Upper lobe of left lung (tissue), 6 donors: ENCODE results near the gene SMIM36. TPM values are rescaled to one million over a fixed set of nuclear protein-coding genes. Genes with fewer than 3 reads are reported as not detected.

Source experiments
- ATAC-seq, 2 donors: fragments of 200-7000 bp; cut with Tn5 transposase; one replicate each; pipeline ENCODE4 v1.9.1; 2022; ENCODE audit warnings: mild to moderate bottlenecking in 2 of 2, moderate library complexity in 2 of 2; ENCODE audit not compliant: low FRiP score in 2 of 2
- DNase-seq, 2 donors: peaks; one replicate each; pipeline ENCODE4 v3.0.0-alpha.2; 2019 to 2020
- H3K27ac ChIP-seq, 4 donors: fragments of 200-600 bp; sonication (generic); one replicate each; pipeline ENCODE4 v1.5.1; 2016 to 2019
- H3K27me3 ChIP-seq, 4 donors: fragments of 200-600 bp; sonication (generic); one replicate each; pipeline ENCODE4 v1.5.1; 2017 to 2019
- H3K36me3 ChIP-seq, 4 donors: fragments of 200-600 bp; sonication (generic); one replicate each; pipeline ENCODE4 v1.5.1; 2016 to 2019
- H3K4me1 ChIP-seq, 4 donors: fragments of 200-600 bp; sonication (generic); one replicate each; pipeline ENCODE4 v1.5.1; 2018 to 2019
- H3K4me3 ChIP-seq, 4 donors: fragments of 200-600 bp; sonication (generic); one replicate each; pipeline ENCODE4 v1.5.1; 2017 to 2019; ENCODE audit warnings: mild to moderate bottlenecking in 2 of 4, moderate library complexity in 1 of 4
- H3K9me3 ChIP-seq, 4 donors: fragments of 200-600 bp; sonication (generic); one replicate each; pipeline ENCODE4 v1.5.1; 2018 to 2019
- EP300 ChIP-seq, 4 donors: sonication (generic); formaldehyde crosslinking; IDR thresholded peaks; one replicate each; pipeline ENCODE4 v1.5.1; 2017; ENCODE audit warnings: antibody characterized with exemption in 4 of 4, control low read depth in 2 of 4
- POLR2A ChIP-seq, 4 donors: fragments of 450-650 bp; IDR thresholded peaks; one replicate each; pipeline ENCODE4 v1.5.1; 2016 to 2017; ENCODE audit warnings: antibody characterized with exemption in 4 of 4, mild to moderate bottlenecking in 2 of 4
- POLR2AphosphoS5 ChIP-seq, 2 donors: sonication (generic); formaldehyde crosslinking; IDR thresholded peaks; one replicate each; pipeline ENCODE4 v1.5.1; 2017; ENCODE audit warnings: antibody characterized with exemption in 2 of 2
- WGBS, 2 donors: methylation state at CpG; one replicate each; pipeline ENCODE4 v1.1.5; 2017 to 2018; 5-methylcytosine and 5-hydroxymethylcytosine counted together
- total RNA-seq, 6 donors: library from RNA; depleted of rRNA in 4 of 6; stranded (reverse); fragments of >200 nt in 4 of 6; gene quantifications; one replicate each; pipeline versions ENCODE4 v1.1.0 to v1.2.1, GENCODE V29; 2016 to 2021
- TF ChIP-seq, protein P1 (sequence below), 6 experiments: fragments of 450-650 bp in 4 of 6; fragments of 200-600 bp in 2 of 6; sonication (generic) in 2 of 6; IDR thresholded peaks; one replicate each; pipeline ENCODE4 v1.5.1; 2016 to 2019; ENCODE audit warnings: antibody characterized with exemption in 6 of 6
- donor health status: DM: no; HTN: no; CAD: no; lungs with moderate emphysema.
- donor health status: DM: no; HTN: yes; CAD: no; lungs with severe emphysema.

The SMIM36 gene
- total RNA-seq, 6 donors from 2014 or later = not detected

GRCh38 chr17:55418369-55419268 lies 92.6 kb downstream of the SMIM36 start:
- TF ChIP-seq POLR2AphosphoS5 (IDR thresholded peaks at IDR 0.05) (no peak), EP300 (IDR thresholded peaks at IDR 0.05) (no peak), POLR2A (IDR thresholded peaks at IDR 0.05) (no peak)
- TF ChIP-seq, protein P1, sequence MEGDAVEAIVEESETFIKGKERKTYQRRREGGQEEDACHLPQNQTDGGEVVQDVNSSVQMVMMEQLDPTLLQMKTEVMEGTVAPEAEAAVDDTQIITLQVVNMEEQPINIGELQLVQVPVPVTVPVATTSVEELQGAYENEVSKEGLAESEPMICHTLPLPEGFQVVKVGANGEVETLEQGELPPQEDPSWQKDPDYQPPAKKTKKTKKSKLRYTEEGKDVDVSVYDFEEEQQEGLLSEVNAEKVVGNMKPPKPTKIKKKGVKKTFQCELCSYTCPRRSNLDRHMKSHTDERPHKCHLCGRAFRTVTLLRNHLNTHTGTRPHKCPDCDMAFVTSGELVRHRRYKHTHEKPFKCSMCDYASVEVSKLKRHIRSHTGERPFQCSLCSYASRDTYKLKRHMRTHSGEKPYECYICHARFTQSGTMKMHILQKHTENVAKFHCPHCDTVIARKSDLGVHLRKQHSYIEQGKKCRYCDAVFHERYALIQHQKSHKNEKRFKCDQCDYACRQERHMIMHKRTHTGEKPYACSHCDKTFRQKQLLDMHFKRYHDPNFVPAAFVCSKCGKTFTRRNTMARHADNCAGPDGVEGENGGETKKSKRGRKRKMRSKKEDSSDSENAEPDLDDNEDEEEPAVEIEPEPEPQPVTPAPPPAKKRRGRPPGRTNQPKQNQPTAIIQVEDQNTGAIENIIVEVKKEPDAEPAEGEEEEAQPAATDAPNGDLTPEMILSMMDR (IDR thresholded peaks at IDR 0.05) = no peak
- Histone ChIP-seq H3K4me1 (peaks cover 11 to 25% (median 16%) of the 10 kb centered on the region in 4 donors), H3K27ac (no peak overlapping the region), H3K4me3 (no peak overlapping the region), H3K9me3 (no peaks in the 10 kb centered on the region), H3K36me3 (peaks cover 0 to 4% (median 0%) of the 10 kb centered on the region in 4 donors), H3K27me3 (no peaks in the 10 kb centered on the region)
- ATAC-seq = no peak
- DNase-seq = no peak
- WGBS, 2 donors = 86 to 90% methylated on average over 3 of the region's 3 CpGs

DNA sequence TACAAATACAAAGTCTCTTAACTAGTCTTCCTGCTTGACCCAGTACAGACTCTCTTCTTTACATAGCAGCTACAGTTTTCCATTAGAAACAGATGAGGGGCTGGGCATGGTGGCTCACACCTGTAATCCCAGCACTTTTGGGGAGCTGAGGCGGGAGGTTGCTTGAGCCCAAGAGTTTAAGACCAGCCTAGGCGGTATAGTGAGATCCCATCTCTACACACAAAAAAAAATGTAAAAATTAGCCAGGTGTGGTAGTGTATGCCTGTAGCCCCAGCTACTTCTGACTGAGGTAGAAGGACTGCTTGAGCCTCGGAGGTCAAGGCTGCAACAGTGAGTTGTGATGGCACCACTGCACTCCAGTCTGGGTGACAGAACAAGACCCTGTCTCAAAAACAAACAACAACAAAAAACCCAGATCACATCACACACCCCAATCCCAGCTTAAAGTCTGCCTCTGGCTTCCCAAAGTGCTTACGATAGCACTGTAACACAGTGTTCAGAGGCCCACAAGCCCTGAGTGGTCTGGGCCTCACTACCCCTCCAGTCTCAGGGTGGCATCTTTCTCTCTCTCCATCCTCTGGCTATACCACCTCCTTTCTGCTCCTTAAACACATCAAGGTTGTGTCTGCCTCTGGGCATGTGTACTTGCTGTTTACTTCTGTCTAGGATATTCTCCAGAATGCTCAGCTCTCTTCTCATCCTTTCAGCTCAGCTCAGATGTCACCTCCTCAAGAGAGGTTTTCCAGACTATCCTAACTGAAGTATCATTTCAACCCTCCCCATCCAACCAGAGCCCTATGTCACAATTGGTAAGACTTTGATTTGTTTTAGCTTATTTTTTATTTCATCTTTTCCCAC lies 93.6 kb downstream of the SMIM36 start:
- Histone ChIP-seq H3K27me3 (no peaks in the 10 kb centered on the region), H3K27ac (no peak overlapping the region)
- WGBS, 2 donors = 92 to 100% methylated on average over 4 of the region's 4 CpGs

DNA sequence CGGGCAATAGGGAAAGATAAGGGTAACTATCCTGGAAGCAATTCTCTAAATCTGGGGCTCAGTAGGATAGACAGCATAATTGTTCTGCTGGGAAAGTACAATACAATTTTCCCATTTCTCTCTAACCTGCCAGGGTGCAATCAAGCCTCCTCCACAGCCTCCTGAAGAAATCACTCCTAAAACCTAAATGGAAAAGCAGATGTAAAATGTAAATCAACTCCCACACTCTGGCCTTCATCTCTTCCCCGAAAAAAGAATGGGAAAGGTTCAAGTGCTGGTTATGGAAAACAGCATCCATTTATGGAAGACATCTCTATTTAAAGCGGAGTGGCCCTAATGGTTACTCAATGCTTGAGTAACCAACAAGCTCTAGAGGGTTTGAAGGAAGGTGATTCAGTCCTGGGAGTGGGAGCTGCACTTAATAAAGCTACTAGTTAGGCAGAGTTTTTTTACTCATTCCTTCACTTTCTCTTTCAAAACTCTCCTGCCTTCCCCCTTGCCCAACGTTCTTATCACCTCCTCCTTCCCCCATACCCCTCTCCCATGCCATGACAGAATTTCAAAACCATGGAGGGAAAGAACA lies 94.7 kb downstream of the SMIM36 start:
- WGBS, 2 donors = 65 to 75% methylated on average over 4 of the region's 4 CpGs

More for the DNA sequence above, 93.6 kb downstream of the SMIM36 start:
- DNase-seq (no peak), ATAC-seq (no peak)
- no peak overlapping the region for H3K4me3 ChIP-seq
- H3K4me1 ChIP-seq = peaks cover 11 to 23% (median 16%) of the 10 kb centered on the region in 4 donors
- H3K36me3 ChIP-seq = peaks cover 0 to 13% (median 0%) of the 10 kb centered on the region in 4 donors
- TF ChIP-seq POLR2AphosphoS5 (IDR thresholded peaks at IDR 0.05) = no peak
- TF ChIP-seq, protein P1 (IDR thresholded peaks at IDR 0.05) = no peak
- no peak for TF ChIP-seq POLR2A (IDR thresholded peaks at IDR 0.05)
- H3K9me3 ChIP-seq = no peaks in the 10 kb centered on the region

DNA sequence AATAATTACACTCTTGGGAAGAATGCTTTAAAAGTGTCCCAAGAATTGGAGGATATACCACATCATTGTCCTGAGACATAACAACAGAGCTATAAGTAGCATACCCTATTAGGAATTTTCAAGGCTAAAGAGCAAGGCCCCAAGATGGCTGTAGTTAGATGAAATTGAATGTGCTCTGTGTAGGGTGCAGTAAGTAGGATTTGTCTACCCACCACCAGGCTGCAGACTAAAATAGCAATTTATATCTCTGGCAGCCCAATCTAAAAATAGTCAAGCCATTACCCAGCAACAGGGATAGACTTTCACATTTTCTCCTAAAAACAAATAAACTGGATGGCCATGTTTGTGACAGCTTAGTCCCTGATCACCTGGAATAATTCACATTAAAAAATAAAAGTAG lies 95.3 kb downstream of the SMIM36 start:
- no peaks in the 10 kb centered on the region for H3K9me3 ChIP-seq
- DNase-seq (no peak), ATAC-seq (no peak)
- H3K27me3 ChIP-seq = no peaks in the 10 kb centered on the region
- peaks cover 7 to 13% (median 9%) of the 10 kb centered on the region in 4 donors for H3K4me1 ChIP-seq
- H3K27ac ChIP-seq = no peak overlapping the region
- H3K4me3 ChIP-seq = no peak overlapping the region
- TF ChIP-seq EP300 (IDR thresholded peaks at IDR 0.05) = no peak
- TF ChIP-seq, protein P1 (IDR thresholded peaks at IDR 0.05) = no peak
- no peak for TF ChIP-seq POLR2A (IDR thresholded peaks at IDR 0.05)
- no peak for TF ChIP-seq POLR2AphosphoS5 (IDR thresholded peaks at IDR 0.05)
- H3K36me3 ChIP-seq = peaks cover 0 to 19% (median 2%) of the 10 kb centered on the region in 4 donors

More for the DNA sequence above, 94.7 kb downstream of the SMIM36 start:
- no peak for DNase-seq
- Histone ChIP-seq H3K4me3 (no peak overlapping the region), H3K27me3 (no peaks in the 10 kb centered on the region), H3K36me3 (peaks cover 0 to 14% (median 0%) of the 10 kb centered on the region in 4 donors), H3K9me3 (no peaks in the 10 kb centered on the region), H3K27ac (no peak overlapping the region), H3K4me1 (peaks cover 7 to 17% (median 12%) of the 10 kb centered on the region in 4 donors)
- TF ChIP-seq POLR2A (IDR thresholded peaks at IDR 0.05) (no peak), EP300 (IDR thresholded peaks at IDR 0.05) (no peak), POLR2AphosphoS5 (IDR thresholded peaks at IDR 0.05) (no peak)
- TF ChIP-seq, protein P1 (IDR thresholded peaks at IDR 0.05) = no peak
- ATAC-seq = no peak
